Umbilical cord (tissue), 2 donors: ENCODE results near the gene TBX5. TPM values are rescaled to one million over a fixed set of nuclear protein-coding genes. Genes with fewer than 3 reads are reported as not detected.

Experiments
- DNase-seq: peaks from one replicate; pipeline ENCODE4 v3.0.0-alpha.2; 2015; ENCODE audit warnings: low spot score
- total RNA-seq: library from RNA; depleted of rRNA; stranded (reverse); fragments of >200 nt; gene quantifications from one replicate; pipeline ENCODE4 v1.2.3, GENCODE V29; 2014; ENCODE audit warnings: low replicate concordance; ENCODE audit not compliant: insufficient read depth

TBX5 gene
- total RNA-seq, 1 donor from 2014 or later: 2.9 TPM

DNA sequence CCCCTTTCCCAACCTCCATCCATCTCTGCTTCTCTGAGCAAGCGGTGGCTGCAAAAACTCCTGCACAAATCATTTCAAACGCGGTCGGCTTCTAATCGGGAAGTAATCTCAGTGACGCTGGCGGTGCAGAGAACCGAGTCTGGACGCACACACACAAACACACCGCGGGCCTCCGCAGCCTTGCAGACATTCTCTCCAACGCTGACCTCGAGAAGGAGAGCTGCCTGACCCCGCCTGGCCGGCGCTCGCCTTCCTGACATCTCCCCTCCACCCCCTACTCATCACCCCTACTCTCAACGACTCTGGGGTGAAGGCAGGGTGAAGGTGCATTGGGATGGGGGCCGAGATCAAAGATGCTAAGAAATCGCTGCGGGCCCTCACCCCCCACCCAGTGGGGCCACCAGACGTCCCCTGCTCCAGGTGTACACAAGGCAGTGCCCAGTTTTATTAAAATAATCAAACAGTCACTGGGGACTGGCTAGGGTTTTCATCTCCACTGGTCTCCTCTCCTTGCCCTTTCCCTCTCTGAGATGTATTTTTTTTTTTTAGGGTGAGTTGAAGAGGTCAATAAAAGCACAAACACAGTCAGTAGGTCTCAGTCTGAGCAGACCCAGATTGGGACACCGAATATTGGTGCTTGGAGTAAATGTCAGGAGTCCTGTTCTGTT lies 506 bp upstream of the TBX5 start:
- peak; percentile 13 for DNase-seq

DNA sequence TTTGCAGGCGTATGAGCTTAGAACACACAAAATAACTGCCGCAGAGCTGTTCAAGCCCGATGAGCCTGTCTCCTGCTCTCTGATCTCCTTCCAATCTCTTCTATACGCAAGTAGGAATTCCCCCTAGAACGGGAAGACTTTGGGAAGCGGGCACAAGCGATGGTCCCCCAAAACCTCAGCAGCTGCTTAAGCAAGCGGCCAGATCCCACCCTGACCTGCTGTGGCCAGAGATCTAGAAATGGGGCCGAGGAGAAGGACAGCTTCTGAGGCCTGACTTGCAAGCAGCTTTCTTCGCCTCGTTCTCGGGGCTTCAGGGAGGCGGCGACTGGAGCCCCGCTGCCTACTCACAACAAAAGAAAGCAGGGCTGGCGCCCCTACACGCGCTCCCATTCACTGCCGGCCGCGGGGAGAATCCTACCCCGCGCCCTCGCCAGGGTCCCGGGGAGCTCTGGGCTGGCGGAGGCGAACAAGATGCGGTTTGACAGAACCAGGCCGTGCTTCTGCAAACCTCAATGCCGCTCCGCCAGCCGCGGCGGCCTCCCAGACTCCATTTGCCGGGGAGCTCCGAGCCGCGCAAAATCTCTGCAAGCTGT lies 922 bp downstream of the TBX5 start:
- peak; percentile 23 for DNase-seq

GRCh38 chr12:114404083-114404925 lies 1.6 kb downstream of the TBX5 start:
- no peak for DNase-seq

- DNase-seq: no peak
These were observed 2.3 kb downstream of the TBX5 start for GRCh38 chr12:114403690-114404066.

DNA sequence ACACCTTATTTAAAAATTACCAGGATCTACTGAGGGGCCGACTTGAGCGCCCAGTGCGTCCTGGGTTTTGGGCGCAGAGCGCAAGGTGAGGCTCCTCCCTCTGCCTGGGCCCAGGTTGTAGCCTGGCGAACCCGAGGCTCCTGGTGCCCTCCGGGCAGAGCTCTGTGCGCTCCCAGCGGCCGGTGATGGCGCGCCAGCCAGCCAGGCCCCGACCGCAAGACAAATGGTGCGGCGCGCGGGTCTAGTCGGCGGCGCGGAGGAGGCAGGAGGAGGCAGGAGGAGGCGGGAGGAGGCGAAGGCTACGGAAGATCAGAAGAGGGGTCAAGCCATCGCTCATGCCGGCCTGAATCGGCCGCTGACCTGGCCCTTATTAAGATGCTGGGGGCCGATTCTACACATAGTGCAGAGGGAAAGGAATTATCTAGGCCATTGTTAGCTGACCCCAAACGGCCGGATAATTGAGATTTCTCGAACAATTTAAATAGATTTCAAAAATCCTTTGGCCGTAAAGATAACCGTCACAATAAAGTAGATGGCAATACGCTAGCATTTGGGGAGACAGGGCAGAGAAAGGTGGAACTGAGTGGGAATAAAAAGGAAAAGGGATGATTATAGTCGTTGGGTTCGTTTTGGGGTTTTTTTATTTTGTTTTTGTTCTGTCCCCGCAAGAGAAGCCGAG lies 2.8 kb downstream of the TBX5 start:
- DNase-seq: no peak

- no peak for DNase-seq
These were observed 3.7 kb downstream of the TBX5 start for GRCh38 chr12:114402084-114402717.

- DNase-seq: peak; percentile 31
These were observed 4.4 kb downstream of the TBX5 start for GRCh38 chr12:114401328-114402083.

DNA sequence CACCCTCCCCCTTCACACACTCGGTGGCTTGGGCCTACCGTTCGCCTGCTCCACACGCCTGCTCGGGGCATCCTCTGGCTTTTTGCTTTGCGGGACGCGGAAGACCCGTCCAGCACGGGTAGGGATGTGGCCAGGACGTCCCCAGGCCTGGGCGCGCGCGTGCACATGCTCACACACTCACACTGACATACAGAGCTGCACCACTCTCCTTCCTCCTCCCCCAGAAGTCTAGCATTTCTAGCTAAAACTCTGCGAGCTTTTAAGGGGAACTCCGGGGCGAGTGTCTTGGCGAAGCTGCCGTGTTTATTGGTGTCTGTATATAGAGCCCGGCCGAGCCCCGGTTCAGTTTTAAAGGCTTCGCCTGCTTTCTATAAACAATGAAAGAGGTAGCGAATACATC lies 5.0 kb downstream of the TBX5 start:
- DNase-seq: peak; percentile 82

GRCh38 chr12:114400361-114400811 lies 5.6 kb downstream of the TBX5 start:
- peak; percentile 21 for DNase-seq

- DNase-seq: no peak
These were observed 6.2 kb downstream of the TBX5 start for GRCh38 chr12:114399664-114400211.

DNA sequence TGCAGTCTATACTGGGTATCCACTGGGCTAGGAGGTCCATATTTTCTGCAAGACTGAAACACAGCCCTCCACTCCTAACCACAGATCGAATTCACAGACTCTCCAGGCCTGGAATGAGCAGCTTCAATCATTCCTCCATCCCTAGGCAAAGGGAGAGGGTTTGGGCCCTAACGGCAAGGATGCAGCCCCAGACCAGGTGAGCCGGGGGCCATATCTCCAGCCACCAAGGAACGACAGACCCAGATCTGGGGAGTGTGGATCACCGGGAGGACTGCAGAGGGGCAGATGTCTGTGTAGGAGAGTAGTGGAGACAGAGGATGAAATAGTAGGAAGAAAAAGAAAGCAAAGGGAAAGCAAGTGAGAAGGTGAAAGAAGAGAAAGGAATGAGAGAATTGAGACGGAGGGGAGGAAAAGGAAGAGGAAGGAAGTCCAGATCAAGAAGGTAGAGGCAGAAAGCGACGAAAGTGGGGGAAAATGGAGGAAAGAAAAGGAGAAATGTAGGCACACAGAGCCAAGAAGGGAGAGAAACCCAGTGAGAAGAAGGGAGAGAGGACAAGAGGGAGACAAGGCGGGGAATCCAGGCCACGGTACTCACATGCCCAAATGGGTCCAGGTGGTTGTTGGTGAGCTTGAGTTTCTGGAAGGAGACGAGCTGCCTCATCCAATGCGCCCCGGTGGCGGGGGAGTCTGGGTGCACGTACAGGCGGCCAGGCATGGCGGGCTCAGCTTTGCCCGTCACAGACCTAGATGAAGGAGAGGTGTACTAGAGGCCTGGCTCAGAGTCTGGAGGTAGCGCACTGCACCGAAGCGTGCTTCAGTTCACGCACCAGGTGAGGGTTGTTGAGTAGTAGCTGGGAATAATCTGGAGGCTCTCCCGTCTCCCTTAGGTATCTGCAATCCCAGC lies 7.7 kb downstream of the TBX5 start:
- DNase-seq: no peak

- no peak for DNase-seq
These were observed 8.8 kb downstream of the TBX5 start for GRCh38 chr12:114396869-114397719.

- no peak for DNase-seq
These were observed 9.6 kb downstream of the TBX5 start for GRCh38 chr12:114396153-114396868.

DNA sequence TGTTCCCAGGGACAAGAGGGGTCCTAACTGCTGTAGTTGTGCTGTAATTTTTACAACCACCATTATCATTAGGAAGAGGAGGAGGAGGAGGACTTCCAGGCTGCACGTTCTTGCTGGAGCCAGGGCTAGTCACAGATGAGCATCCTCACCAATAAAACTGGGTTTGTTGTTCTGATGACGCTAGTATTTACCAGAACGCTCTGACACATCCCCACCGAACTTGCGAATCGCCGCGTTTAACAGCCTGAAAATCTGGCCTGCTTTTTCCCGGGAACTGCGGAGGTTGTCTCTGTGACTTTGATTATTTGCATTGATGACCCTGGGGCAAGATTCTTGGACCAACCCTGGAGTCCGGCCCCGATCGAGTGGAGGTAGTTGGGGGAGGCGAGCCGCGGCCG lies 10.2 kb downstream of the TBX5 start:
- DNase-seq: no peak

DNA sequence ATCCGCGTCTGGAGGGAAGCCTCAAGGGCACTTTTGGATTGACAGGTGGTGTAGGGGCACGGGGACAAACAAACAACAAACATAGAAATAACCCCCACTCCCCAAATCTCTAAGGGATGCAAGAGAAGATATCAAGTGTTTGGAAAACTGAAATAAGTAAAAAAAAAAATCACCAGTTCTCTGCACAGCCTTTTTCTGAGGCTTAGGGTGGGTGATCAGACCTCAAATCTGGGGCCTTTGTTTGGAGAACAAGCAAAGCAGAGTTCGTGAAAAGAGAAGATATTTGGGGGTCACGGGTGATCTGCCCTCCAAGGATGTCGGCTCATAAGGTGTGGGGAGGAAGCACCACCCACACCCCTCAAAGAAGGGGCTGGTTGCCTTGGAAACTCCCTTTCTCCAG lies 10.7 kb downstream of the TBX5 start:
- no peak for DNase-seq

DNA sequence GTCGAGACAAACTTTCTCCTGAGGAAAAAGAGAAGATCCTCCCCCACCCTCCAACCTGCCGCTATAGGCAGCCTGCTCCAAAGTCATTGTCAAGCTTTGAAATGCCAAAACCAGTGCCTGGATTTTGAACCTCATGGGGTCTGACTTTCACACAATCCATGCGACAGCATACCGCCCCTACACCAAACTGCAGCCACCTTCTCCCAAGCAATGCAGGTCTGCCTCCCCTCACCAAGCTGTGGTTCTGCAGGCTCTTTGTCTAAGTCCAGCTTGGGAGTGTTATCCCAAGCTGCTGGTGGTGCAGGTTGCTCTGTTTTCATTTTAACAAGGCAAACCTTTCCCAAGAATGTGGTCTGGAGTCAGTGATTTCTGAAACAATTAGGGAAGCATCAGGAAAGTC lies 12.4 kb downstream of the TBX5 start:
- DNase-seq: no peak

GRCh38 chr12:114392909-114393308 lies 13.0 kb downstream of the TBX5 start:
- DNase-seq: no peak

DNA sequence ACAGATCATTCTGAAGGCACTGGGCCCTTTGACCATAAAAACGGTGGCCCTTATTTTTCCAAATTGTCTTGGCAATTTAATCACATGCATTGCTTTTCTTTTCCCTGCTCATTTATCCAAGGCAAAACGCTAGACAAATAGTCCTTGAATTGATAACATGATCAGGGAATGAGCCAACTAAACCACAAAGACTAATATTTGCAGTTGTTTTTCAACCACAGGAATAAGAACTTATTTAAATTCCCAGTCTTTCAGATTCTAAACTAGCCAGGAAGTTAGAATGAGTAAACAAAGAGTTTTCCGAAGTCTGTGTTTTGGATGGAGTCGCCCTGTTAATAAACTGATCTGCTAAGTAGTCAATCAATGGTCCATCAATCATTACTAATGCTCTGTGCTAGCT lies 14.9 kb downstream of the TBX5 start:
- no peak for DNase-seq
